H1 (cell line): Measurements from ENCODE around the gene ATP23. TPM values are rescaled to one million over a fixed set of nuclear protein-coding genes. Genes with fewer than 3 reads are reported as not detected.

Source experiments
- CEBPB ChIP-seq: IDR thresholded peaks from 2 replicates; pipeline ENCODE4 v1.6.1; 2012; ENCODE audit warnings: low read depth, low read length
- CHD7 ChIP-seq: fragments of 300-600 bp; sonication (generic); IDR thresholded peaks from 2 replicates; pipeline ENCODE4 v1.7.1; 2012; ENCODE audit warnings: low read length, moderate library complexity, mild to moderate bottlenecking, inconsistent platforms; ENCODE audit not compliant: insufficient replicate concordance
- EP300 ChIP-seq, 2 experiments: IDR thresholded peaks; 1 replicate in 1 of 2; 2 replicates in 1 of 2; pipeline ENCODE4 v1.6.1; 2011 to 2012; ENCODE audit warnings: low read depth in 2 of 2, low read length in 2 of 2, mild to moderate bottlenecking in 2 of 2, borderline replicate concordance in 1 of 2, inconsistent platforms in 1 of 2, moderate library complexity in 1 of 2
- JUN ChIP-seq: IDR thresholded peaks from 2 replicates; pipeline ENCODE4 v1.6.1; 2011; ENCODE audit warnings: low read depth, mild to moderate bottlenecking, improper control_type of control experiment, low read length
- POLR2AphosphoS5 ChIP-seq: IDR thresholded peaks from 2 replicates; pipeline ENCODE4 v1.6.1; 2011; ENCODE audit warnings: low read depth, low read length
- SIRT6 ChIP-seq: IDR thresholded peaks from one replicate; pipeline ENCODE4 v1.7.1; 2012; ENCODE audit warnings: low read length, inconsistent platforms
- polyA plus RNA-seq, 7 experiments: library from polyadenylated mRNA; depleted of rRNA in 3 of 7; stranded (reverse) in 5 of 7; unstranded in 2 of 7; fragments of >200 nt in 5 of 7; fragments of 200-250 nt in 2 of 7; gene quantifications; 1 replicate in 5 of 7; 2 replicates in 1 of 7; 4 replicates in 1 of 7; pipeline versions ENCODE4 v1.2.1 to v1.2.3, GENCODE V29; 2011 to 2013; ENCODE audit warnings: missing spikeins in 2 of 7, mixed read lengths in 2 of 7
- total RNA-seq: library from RNA; stranded (reverse); fragmentation: NEBNext Ultra II Directional; extraction: Animal tissue kit (Norgen Biotek cat#: 25700); gene quantifications from 2 replicates; pipeline ENCODE4 v1.2.1, GENCODE V29; 2021

ATP23 gene
- total and polyA plus RNA-seq, 2 of the 8 experiments (the other 6 are each of a cell fraction or from before 2014, with no cell fraction given), result 10.2 to 13.5 TPM

GRCh38 chr12:57943438-57944080 is 2.2 kb downstream of the ATP23 start (continued):
- no peak for TF ChIP-seq CHD7
- TF ChIP-seq JUN, result no peak
- no peak for TF ChIP-seq CEBPB
- no peak for TF ChIP-seq POLR2AphosphoS5
- TF ChIP-seq EP300 (IDR thresholded peaks at IDR 0.05; ENCODE audit: borderline replicate concordance in 1 of 2, low read depth in 2 of 2, low read length in 2 of 2), result no peak
- no peak for TF ChIP-seq SIRT6
